Measurements from ENCODE around the gene ZNF83.

GRCh38 chr19:52603558-52604207 lies 34.5 kb downstream of the ZNF83 start:
- TF ChIP-seq CTCF (IDR thresholded peaks at IDR 0.05) (no peak), EZH2 (IDR thresholded peaks at IDR 0.05; ENCODE audit: borderline replicate concordance, insufficient read depth, low read depth, low read length, poor library complexity, severe bottlenecking) (no peak)
